ENCODE data around the gene NELL1. TPM values are rescaled to one million over a fixed set of nuclear protein-coding genes. Genes with fewer than 3 reads are reported as not detected.
"Not testable (repeated sequence)": the region's sequence is repeated elsewhere in the genome, so short reads cannot be mapped to it uniquely, and the experiment has no call there.

NELL1 gene
- polyA plus RNA-seq, 1 of the 3 experiments (the other 2 are of a cell fraction) = not detected

DNA sequence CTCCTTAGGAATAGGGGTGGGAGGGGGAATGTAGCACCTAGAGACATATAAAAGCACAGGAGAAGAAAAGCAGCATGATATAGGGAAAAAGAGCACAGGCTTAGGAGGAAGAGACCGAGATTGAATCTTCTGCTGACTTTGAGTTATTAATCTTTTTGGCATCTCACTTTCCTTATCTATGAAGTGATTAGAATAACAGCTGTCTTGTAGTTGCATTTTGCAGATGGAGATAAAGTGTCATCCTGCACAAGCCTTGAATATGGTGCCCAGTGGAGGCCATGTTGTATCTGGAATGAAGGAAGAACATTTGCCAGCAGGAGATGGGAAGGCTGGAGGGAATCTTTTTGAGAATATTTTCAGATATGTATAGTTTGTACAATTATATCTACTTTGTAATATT lies 594.7 kb downstream of the NELL1 start:
- POLR2A ChIA-PET = no interaction called here
- H3K9ac ChIP-seq = no peak overlapping the region
- DNase-seq = no peak
- H3K4me3 ChIP-seq (ENCODE audit: low read depth in 2 of 2, low read length in 1 of 2) = no peak overlapping the region
- no peaks in the 10 kb centered on the region for H3K79me2 ChIP-seq (ENCODE audit: insufficient read depth)
- H4K20me1 ChIP-seq (ENCODE audit: insufficient read depth) = no peaks in the 10 kb centered on the region
- H3K4me1 ChIP-seq (ENCODE audit: control insufficient read depth in 1 of 2, insufficient read depth in 2 of 2, low read depth in 1 of 2, low read length in 1 of 2) = no peaks in the 10 kb centered on the region; a peak in 1 of 4 replicates
- H3K36me3 ChIP-seq (replicated peaks in 1 of 2; ENCODE audit: control insufficient read depth in 1 of 2, insufficient read depth in 2 of 2, low read length in 1 of 2) = no peaks in the 10 kb centered on the region
- H3K4me2 ChIP-seq = no peak overlapping the region
- no peaks in the 10 kb centered on the region; the same call in 1 of the 2 replicates for H3K9me3 ChIP-seq
- H3K9me2 ChIP-seq = no peaks in the 10 kb centered on the region
- CTCF ChIA-PET = no interaction called here
- no peaks in the 10 kb centered on the region for H3K27me3 ChIP-seq (ENCODE audit: insufficient read depth)
- H3K27ac ChIP-seq (ENCODE audit: low read depth in 2 of 2, low read length in 1 of 2) = no peak overlapping the region; a peak in 1 of 4 replicates
- TF ChIP-seq GATA2 (CRISPR knock-in tag; IDR thresholded peaks at IDR 0.05) = peak; percentile 53
- no peak for TF ChIP-seq GABPA (IDR thresholded peaks at IDR 0.05; ENCODE audit: low read depth)
- TF ChIP-seq TAF1 (IDR thresholded peaks at IDR 0.05; ENCODE audit: borderline replicate concordance, low read depth, low read length) = no peak
- WGBS (ENCODE audit: low lambda C conversion rate) = 4% methylated on average over 1 of the region's 1 CpG
- no peaks in the 10 kb centered on the region for H3F3A ChIP-seq (replicated peaks; ENCODE audit: insufficient read depth)
- H2AFZ ChIP-seq (ENCODE audit: low read depth) = no peak overlapping the region

DNA sequence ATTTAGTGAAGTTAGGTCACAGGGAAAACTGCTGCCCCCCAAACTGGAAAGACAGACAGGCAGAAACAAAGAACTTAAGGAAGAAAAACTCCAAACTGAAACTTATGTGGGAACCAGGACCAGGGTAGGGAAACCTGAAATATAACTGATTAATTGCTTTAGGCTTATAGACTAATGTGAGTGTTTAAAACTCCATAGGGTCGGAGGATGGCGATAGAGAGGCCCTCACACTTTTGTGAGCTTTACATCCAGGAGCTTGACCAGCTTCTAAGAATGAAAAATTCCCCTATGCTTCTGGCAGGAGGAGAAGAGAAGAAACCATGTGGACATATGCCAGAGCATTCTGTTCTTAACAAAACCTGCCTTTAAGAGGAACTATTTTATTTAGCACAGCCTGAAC lies 598.6 kb downstream of the NELL1 start:
- Histone ChIP-seq H4K20me1 (ENCODE audit: insufficient read depth) (no peaks in the 10 kb centered on the region), H2AFZ (ENCODE audit: low read depth) (no peak overlapping the region), H3K4me2 (no peak overlapping the region), H3K9me2 (no peaks in the 10 kb centered on the region), H3K4me1 (ENCODE audit: control insufficient read depth in 1 of 2, insufficient read depth in 2 of 2, low read depth in 1 of 2, low read length in 1 of 2) (no peaks in the 10 kb centered on the region), H3K9me3 (no peaks in the 10 kb centered on the region; the same call in none of the 2 replicates), H3K27me3 (ENCODE audit: insufficient read depth) (no peaks in the 10 kb centered on the region), H3K4me3 (ENCODE audit: low read depth in 2 of 2, low read length in 1 of 2) (no peak overlapping the region), H3F3A (replicated peaks; ENCODE audit: insufficient read depth) (no peaks in the 10 kb centered on the region), H3K9ac (no peak overlapping the region), H3K79me2 (ENCODE audit: insufficient read depth) (no peaks in the 10 kb centered on the region), H3K36me3 (replicated peaks in 1 of 2; ENCODE audit: control insufficient read depth in 1 of 2, insufficient read depth in 2 of 2, low read length in 1 of 2) (no peaks in the 10 kb centered on the region), H3K27ac (ENCODE audit: low read depth in 2 of 2, low read length in 1 of 2) (no peak overlapping the region)
- ChIA-PET CTCF (no interaction called here), POLR2A (no interaction called here)
- TF ChIP-seq CHD2 (IDR thresholded peaks at IDR 0.05; ENCODE audit: low read length, partially characterized antibody) (no peak), NFIC (IDR thresholded peaks at IDR 0.05; ENCODE audit: borderline replicate concordance) (no peak), EP300 (IDR thresholded peaks at IDR 0.05; ENCODE audit: borderline replicate concordance in 1 of 2, low read depth in 1 of 2, low read length in 1 of 2) (no peak), GABPA (IDR thresholded peaks at IDR 0.05; ENCODE audit: low read depth) (no peak), TCF12 (IDR thresholded peaks at IDR 0.05) (no peak), FOXM1 (IDR thresholded peaks at IDR 0.05; ENCODE audit: low read depth) (no peak), RXRA (IDR thresholded peaks at IDR 0.05; ENCODE audit: borderline replicate concordance, low read depth) (no peak), FOSL2 (IDR thresholded peaks at IDR 0.05; ENCODE audit: borderline replicate concordance, low read depth) (no peak), RFX5 (IDR thresholded peaks at IDR 0.05; ENCODE audit: low read length) (no peak), GATA2 (CRISPR knock-in tag; IDR thresholded peaks at IDR 0.05) (no peak), CTCF (IDR thresholded peaks at IDR 0.05) (no peak), IRF3 (IDR thresholded peaks at IDR 0.05; ENCODE audit: low read depth, low read length) (no peak)
- TF ChIP-seq, protein P1, sequence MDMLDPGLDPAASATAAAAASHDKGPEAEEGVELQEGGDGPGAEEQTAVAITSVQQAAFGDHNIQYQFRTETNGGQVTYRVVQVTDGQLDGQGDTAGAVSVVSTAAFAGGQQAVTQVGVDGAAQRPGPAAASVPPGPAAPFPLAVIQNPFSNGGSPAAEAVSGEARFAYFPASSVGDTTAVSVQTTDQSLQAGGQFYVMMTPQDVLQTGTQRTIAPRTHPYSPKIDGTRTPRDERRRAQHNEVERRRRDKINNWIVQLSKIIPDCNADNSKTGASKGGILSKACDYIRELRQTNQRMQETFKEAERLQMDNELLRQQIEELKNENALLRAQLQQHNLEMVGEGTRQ (IDR thresholded peaks at IDR 0.05; ENCODE audit: borderline replicate concordance, low read depth, low read length) = no peak
- WGBS (ENCODE audit: low lambda C conversion rate) = 12% methylated on average over 2 of the region's 2 CpGs
- no peak for DNase-seq

DNA sequence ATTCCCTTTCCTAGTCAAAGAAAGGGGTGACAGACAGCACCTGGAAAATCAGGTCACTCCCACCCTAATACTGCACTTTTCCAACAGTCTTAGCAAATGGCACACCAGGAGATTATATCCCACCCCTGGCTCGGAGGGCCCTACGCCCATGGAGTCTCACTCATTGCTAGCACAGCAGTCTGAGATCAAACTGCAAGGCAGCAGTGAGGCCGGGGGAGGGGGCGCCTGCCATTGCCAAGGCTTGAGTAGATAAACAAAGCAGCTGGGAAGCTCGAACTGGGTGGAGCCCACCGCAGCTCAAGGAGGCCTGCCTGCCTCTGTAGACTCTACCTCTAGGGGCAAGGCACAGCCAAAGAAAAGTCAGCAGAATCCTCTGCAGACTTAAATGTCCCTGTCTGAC lies 602.8 kb downstream of the NELL1 start:
- H3K79me2 ChIP-seq (ENCODE audit: insufficient read depth); H3K4me1 ChIP-seq (ENCODE audit: control insufficient read depth in 1 of 2, insufficient read depth in 2 of 2, low read depth in 1 of 2, low read length in 1 of 2); H3K9me2 ChIP-seq; H3K4me2 ChIP-seq; H3K27ac ChIP-seq (ENCODE audit: low read depth in 2 of 2, low read length in 1 of 2); DNase-seq; H3F3A ChIP-seq (replicated peaks; ENCODE audit: insufficient read depth); H2AFZ ChIP-seq (ENCODE audit: low read depth); H3K9ac ChIP-seq; H3K9me3 ChIP-seq; H3K4me3 ChIP-seq (ENCODE audit: low read depth in 2 of 2, low read length in 1 of 2); H3K36me3 ChIP-seq (replicated peaks in 1 of 2; ENCODE audit: control insufficient read depth in 1 of 2, insufficient read depth in 2 of 2, low read length in 1 of 2); POLR2A ChIA-PET; H4K20me1 ChIP-seq (ENCODE audit: insufficient read depth); H3K27me3 ChIP-seq (ENCODE audit: insufficient read depth): not testable (repeated sequence)
- 19% methylated on average over 3 of the region's 6 CpGs for WGBS (ENCODE audit: low lambda C conversion rate)
- CTCF ChIA-PET = interaction anchor here (0.6 kb wide), 1 partner anchor 1959 kb away, joined by 3 read pairs; no protein-coding TSS in a partner anchor
